Peyer's patch (tissue), 4 donors: ENCODE measurements around the gene ICE1.
A peak's percentile ranks its signal among the peaks of the same experiment; 100 is the strongest.
"Not testable (repeated sequence)": the region's sequence is repeated elsewhere in the genome, so short reads cannot be mapped to it uniquely, and the experiment has no call there.

ENCODE experiments used
- POLR2A ChIP-seq, 2 donors: fragments of 450-650 bp; IDR thresholded peaks; one replicate each; pipeline ENCODE4 v1.5.1; 2017; ENCODE audit warnings: antibody characterized with exemption in 2 of 2, mild to moderate bottlenecking in 2 of 2, moderate library complexity in 2 of 2
- TF ChIP-seq, protein P1 (sequence below), 6 experiments: fragments of 450-650 bp in 4 of 6; fragments of 200-600 bp in 2 of 6; sonication (generic) in 1 of 6; IDR thresholded peaks; one replicate each; pipeline ENCODE4 v1.5.1; 2017 to 2019; ENCODE audit warnings: antibody characterized with exemption in 6 of 6, mild to moderate bottlenecking in 3 of 6, moderate library complexity in 1 of 6

DNA sequence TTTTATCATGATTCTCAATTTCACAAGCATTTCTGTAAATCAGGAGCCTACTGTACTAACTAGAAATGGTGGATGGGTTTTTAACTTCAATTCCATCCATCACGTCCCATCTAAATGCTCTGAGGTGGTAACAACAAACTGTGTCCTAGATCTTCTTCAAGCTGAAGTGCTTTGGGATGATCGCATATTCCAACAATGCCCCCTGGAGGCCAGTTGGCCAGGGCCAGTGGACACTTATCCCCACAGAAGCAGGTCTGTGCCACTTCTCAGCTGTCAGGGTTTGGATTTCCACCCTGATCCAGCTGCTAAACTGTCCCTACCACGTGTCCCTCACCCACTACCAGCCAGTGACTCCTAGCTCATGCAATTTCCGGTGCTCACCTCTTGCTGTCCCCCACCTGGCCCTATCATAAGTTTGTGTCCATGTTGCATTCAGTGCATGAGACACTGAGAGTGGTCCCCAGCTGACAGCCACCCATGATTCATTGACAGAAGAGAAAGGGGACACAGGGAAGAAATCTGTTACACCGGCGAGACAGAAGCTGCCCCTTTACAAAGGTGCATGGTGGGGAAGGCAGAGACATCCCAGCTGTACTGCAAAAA, 28.0 kb upstream of the ICE1 start:
- TF ChIP-seq, protein P1, sequence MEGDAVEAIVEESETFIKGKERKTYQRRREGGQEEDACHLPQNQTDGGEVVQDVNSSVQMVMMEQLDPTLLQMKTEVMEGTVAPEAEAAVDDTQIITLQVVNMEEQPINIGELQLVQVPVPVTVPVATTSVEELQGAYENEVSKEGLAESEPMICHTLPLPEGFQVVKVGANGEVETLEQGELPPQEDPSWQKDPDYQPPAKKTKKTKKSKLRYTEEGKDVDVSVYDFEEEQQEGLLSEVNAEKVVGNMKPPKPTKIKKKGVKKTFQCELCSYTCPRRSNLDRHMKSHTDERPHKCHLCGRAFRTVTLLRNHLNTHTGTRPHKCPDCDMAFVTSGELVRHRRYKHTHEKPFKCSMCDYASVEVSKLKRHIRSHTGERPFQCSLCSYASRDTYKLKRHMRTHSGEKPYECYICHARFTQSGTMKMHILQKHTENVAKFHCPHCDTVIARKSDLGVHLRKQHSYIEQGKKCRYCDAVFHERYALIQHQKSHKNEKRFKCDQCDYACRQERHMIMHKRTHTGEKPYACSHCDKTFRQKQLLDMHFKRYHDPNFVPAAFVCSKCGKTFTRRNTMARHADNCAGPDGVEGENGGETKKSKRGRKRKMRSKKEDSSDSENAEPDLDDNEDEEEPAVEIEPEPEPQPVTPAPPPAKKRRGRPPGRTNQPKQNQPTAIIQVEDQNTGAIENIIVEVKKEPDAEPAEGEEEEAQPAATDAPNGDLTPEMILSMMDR (IDR thresholded peaks at IDR 0.05) = peak in 4 of 6 experiments; percentile 25 to 52 (median 47)
- TF ChIP-seq POLR2A (IDR thresholded peaks at IDR 0.05) = not testable (repeated sequence)
